NB4 (cell line): ENCODE data around the gene SFMBT2.

Experiments used
- CTCF ChIP-seq: IDR thresholded peaks from one replicate; pipeline ENCODE4 v1.5.1; 2012; ENCODE audit warnings: low read depth, low read length
- MYC ChIP-seq: IDR thresholded peaks from 2 replicates; pipeline ENCODE4 v1.6.1; 2011; ENCODE audit warnings: low read depth, low read length
- POLR2A ChIP-seq: IDR thresholded peaks from 2 replicates; pipeline ENCODE4 v1.6.1; 2011; ENCODE audit warnings: mild to moderate bottlenecking; ENCODE audit not compliant: insufficient read length; ENCODE audit errors: extremely low read depth

- TF ChIP-seq POLR2A (no peak), CTCF (no peak), MYC (no peak)
These were observed 231.3 kb downstream of the SFMBT2 start for GRCh38 chr10:7179536-7179935.
